Fibroblast of lung (primary cell): ENCODE results near the gene INSRR.

Experiments used
- CTCF ChIP-seq, 2 donors: IDR thresholded peaks in 1 of 2; conservative IDR thresholded peaks in 1 of 2; 1 replicate in 1 of 2; 2 replicates in 1 of 2; pipeline ENCODE4 v1.5.1; 2011 to 2012; ENCODE audit warnings: low read length in 2 of 2, control low read depth in 1 of 2, inconsistent platforms in 1 of 2, low read depth in 1 of 2, mild to moderate bottlenecking in 1 of 2
- EZH2 ChIP-seq: IDR thresholded peaks from 2 replicates; pipeline ENCODE4 v1.5.1; 2012; ENCODE audit warnings: low read length, control low read depth, mild to moderate bottlenecking; ENCODE audit errors: missing control alignments

- TF ChIP-seq CTCF (conservative IDR thresholded peaks at IDR 0.05 in 1 of 2, IDR thresholded peaks at IDR 0.05 in 1 of 2; ENCODE audit: low read depth in 1 of 2, low read length in 2 of 2) (no peak), EZH2 (no peak)
Measured at GRCh38 chr1:156828400-156829124, 30.4 kb downstream of the INSRR start.
